Measurements from ENCODE around the gene GUCY2C. TPM values are rescaled to one million over a fixed set of nuclear protein-coding genes. Genes with fewer than 3 reads are reported as not detected.

GUCY2C gene
- total RNA-seq, 1 donor from 2014 or later: 0.22 TPM

DNA sequence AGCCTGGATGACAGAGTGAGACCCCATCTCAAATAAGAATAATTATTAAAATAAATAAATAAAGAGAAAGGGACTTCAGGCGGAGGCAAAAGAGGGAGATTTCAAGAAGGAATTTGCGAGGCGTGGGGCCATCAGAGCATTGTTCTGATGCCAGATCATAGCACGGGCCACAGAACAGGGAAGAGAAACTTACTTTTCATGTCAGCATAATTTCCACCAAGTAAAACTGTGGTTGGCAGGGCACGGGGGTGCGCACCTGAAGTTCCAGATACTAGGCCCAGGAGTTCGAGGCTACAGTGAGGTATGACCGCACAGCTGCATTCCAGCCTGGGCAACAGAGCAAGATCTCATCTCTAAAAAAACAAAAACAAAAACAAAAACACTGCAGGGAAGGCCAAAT lies 117.8 kb downstream of the GUCY2C start:
- Mint-ChIP-seq H3K36me3 (ENCODE audit: low read depth) (no peaks in the 10 kb centered on the region), H3K27me3 (no peaks in the 10 kb centered on the region), H3K27ac (no peak overlapping the region), H3K9me3 (no peaks in the 10 kb centered on the region), H3K4me1 (peaks cover 23% of the 10 kb centered on the region), H3K4me3 (no peak overlapping the region)
- intact Hi-C loops (cut with micrococcal nuclease): loop anchor here (2.0 kb wide), 1 partner anchor 34 kb away; no protein-coding TSS in a partner anchor
- no peak for TF ChIP-seq CTCF (IDR thresholded peaks at IDR 0.05)
- ATAC-seq (ENCODE audit: low read depth) (peak; percentile 58), DNase-seq (no peak)
- CTCF ChIA-PET: no interaction called here
- POLR2A ChIA-PET: no interaction called here

- H3K9me3 Mint-ChIP-seq: no peaks in the 10 kb centered on the region
- no peaks in the 10 kb centered on the region for H3K27me3 Mint-ChIP-seq
- peaks cover 23% of the 10 kb centered on the region for H3K4me1 Mint-ChIP-seq
- intact Hi-C loops (cut with micrococcal nuclease): no loop called here
- H3K36me3 Mint-ChIP-seq (ENCODE audit: low read depth): no peaks in the 10 kb centered on the region
- no peak overlapping the region for H3K4me3 Mint-ChIP-seq
- POLR2A ChIA-PET: interaction anchor here (0.8 kb wide), 1 partner anchor 9 kb away, joined by 6 read pairs; no protein-coding TSS in a partner anchor
- CTCF ChIA-PET: no interaction called here
- ATAC-seq (ENCODE audit: low read depth): peak; percentile 40
- DNase-seq: no peak
- no peak for TF ChIP-seq CTCF (IDR thresholded peaks at IDR 0.05)
- no peak overlapping the region for H3K27ac Mint-ChIP-seq
Measured at GRCh38 chr12:14577344-14577743, 119.1 kb downstream of the GUCY2C start.

DNA sequence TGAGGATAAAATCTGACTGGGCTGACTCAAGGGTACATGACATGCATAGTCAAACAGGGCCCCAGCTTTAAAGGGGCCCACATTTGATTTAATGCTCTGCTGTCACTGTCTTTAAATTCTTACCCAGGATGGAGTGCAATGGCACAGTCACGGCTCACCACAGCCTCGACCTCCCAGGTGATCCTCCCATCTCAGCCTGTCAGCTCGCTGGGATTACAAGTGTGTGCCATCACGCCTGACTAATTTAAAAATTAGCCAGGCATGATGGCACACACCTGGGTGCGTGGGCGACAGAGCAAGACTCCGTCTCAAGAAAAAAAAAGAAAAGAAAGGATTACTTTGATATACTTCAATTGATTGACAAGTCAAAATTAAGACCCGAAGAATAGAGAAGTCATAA lies 119.5 kb downstream of the GUCY2C start:
- no peak overlapping the region for H3K4me3 Mint-ChIP-seq
- no peak for TF ChIP-seq CTCF (IDR thresholded peaks at IDR 0.05)
- no peaks in the 10 kb centered on the region for H3K27me3 Mint-ChIP-seq
- peaks cover 23% of the 10 kb centered on the region for H3K4me1 Mint-ChIP-seq
- ATAC-seq (ENCODE audit: low read depth) (no peak), DNase-seq (no peak)
- CTCF ChIA-PET: no interaction called here
- H3K27ac Mint-ChIP-seq: no peak overlapping the region
- no peaks in the 10 kb centered on the region for H3K9me3 Mint-ChIP-seq
- POLR2A ChIA-PET: interaction anchor here (0.8 kb wide), 1 partner anchor 9 kb away, joined by 6 read pairs; no protein-coding TSS in a partner anchor
- no peaks in the 10 kb centered on the region for H3K36me3 Mint-ChIP-seq (ENCODE audit: low read depth)
- intact Hi-C loops (cut with micrococcal nuclease): no loop called here

GRCh38 chr12:14575585-14575984 lies 120.8 kb downstream of the GUCY2C start:
- ChIA-PET POLR2A (no interaction called here), CTCF (no interaction called here)
- intact Hi-C loops (cut with micrococcal nuclease): no loop called here
- Mint-ChIP-seq H3K4me1 (peaks cover 23% of the 10 kb centered on the region), H3K9me3 (no peaks in the 10 kb centered on the region), H3K36me3 (ENCODE audit: low read depth) (no peaks in the 10 kb centered on the region), H3K27ac (no peak overlapping the region), H3K27me3 (no peaks in the 10 kb centered on the region), H3K4me3 (no peak overlapping the region)
- no peak for ATAC-seq (ENCODE audit: low read depth)
- TF ChIP-seq CTCF (IDR thresholded peaks at IDR 0.05): no peak
- DNase-seq: no peak

DNA sequence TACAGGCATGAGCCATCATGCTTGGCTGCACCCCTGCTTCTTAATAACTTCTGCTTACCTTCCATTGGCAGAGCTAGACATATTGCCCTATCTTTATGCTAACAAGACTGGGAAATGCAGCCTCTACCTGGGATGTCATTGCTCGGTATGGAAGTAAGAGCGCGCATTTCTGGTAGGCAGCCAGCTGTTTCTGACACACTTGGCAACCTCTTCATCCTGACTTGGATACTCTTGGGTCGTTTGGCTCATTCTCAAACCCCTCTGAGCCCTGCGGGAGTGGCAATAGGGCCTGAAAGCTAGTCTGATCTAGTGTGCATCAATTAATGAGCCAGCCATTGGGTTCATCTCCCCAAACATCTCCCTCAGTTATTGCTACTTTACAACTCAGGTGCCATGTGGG lies 123.3 kb downstream of the GUCY2C start:
- intact Hi-C loops (cut with micrococcal nuclease): no loop called here
- TF ChIP-seq CTCF (IDR thresholded peaks at IDR 0.05): no peak
- Mint-ChIP-seq H3K27ac (no peak overlapping the region), H3K4me1 (peaks cover 18% of the 10 kb centered on the region), H3K9me3 (no peaks in the 10 kb centered on the region), H3K27me3 (peaks cover 4% of the 10 kb centered on the region), H3K4me3 (no peak overlapping the region), H3K36me3 (ENCODE audit: low read depth) (no peaks in the 10 kb centered on the region)
- no peak for DNase-seq
- ATAC-seq (ENCODE audit: low read depth): no peak
- POLR2A ChIA-PET: interaction anchor here (1.0 kb wide), 1 partner anchor 57 kb away, joined by 4 read pairs; no protein-coding TSS in a partner anchor
- CTCF ChIA-PET: interaction anchor here (0.9 to 2.6 kb wide), 9 partner anchors 40 to 335 kb away, joined by 3 to 10 read pairs (median 6); no protein-coding TSS in a partner anchor
